ENCODE results near the gene AKAP13.

DNA sequence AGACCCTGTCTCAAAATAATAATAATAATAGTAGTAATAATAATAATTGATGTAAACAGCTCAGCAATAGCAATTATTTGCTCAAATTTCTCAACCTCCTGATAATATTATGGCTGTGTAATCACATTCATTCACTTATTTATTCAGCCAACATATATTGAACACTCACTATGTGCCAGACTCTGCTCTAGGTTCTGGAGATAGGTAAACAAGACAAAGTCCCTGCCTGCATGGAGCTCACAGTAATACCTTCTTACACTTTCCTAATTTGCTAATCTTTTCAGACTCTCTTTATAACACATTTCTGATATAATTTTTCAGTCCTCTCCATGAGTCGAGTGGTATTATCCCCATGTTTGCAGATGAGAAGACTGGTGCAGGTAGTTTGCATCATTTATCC, 276.7 kb downstream of the AKAP13 start:
- TF ChIP-seq, protein P1, sequence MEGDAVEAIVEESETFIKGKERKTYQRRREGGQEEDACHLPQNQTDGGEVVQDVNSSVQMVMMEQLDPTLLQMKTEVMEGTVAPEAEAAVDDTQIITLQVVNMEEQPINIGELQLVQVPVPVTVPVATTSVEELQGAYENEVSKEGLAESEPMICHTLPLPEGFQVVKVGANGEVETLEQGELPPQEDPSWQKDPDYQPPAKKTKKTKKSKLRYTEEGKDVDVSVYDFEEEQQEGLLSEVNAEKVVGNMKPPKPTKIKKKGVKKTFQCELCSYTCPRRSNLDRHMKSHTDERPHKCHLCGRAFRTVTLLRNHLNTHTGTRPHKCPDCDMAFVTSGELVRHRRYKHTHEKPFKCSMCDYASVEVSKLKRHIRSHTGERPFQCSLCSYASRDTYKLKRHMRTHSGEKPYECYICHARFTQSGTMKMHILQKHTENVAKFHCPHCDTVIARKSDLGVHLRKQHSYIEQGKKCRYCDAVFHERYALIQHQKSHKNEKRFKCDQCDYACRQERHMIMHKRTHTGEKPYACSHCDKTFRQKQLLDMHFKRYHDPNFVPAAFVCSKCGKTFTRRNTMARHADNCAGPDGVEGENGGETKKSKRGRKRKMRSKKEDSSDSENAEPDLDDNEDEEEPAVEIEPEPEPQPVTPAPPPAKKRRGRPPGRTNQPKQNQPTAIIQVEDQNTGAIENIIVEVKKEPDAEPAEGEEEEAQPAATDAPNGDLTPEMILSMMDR (IDR thresholded peaks at IDR 0.05) = no peak
- TF ChIP-seq CHD2 (IDR thresholded peaks at IDR 0.05; ENCODE audit: low read length, partially characterized antibody) (no peak), POLR2AphosphoS5 (IDR thresholded peaks at IDR 0.05; ENCODE audit: low read depth, low read length) (no peak), ELF1 (IDR thresholded peaks at IDR 0.05) (no peak)
- TF ChIP-seq, protein P2, sequence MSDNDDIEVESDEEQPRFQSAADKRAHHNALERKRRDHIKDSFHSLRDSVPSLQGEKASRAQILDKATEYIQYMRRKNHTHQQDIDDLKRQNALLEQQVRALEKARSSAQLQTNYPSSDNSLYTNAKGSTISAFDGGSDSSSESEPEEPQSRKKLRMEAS (IDR thresholded peaks at IDR 0.05; ENCODE audit: low read depth) = no peak

All from SK-N-SH (cell line).